Progenitor cell of endocrine pancreas (in vitro differentiated cells): ENCODE results near the gene RAC2. TPM values are rescaled to one million over a fixed set of nuclear protein-coding genes. Genes with fewer than 3 reads are reported as not detected.
"Not testable (repeated sequence)": the region's sequence is repeated elsewhere in the genome, so short reads cannot be mapped to it uniquely, and the experiment has no call there.

Source experiments
- DNase-seq: peaks from one replicate; pipeline ENCODE4 v3.0.0; 2021; ENCODE audit warnings: low spot score; ENCODE audit not compliant: unreplicated experiment
- H3K27ac Mint-ChIP-seq: 2 replicates; pipeline ENCODE4 v1.8.0; 2021; ENCODE audit warnings: mild to moderate bottlenecking, moderate library complexity, mixed read lengths
- H3K27me3 Mint-ChIP-seq: 2 replicates; pipeline ENCODE4 v1.8.0; 2021; ENCODE audit warnings: mixed read lengths
- H3K36me3 Mint-ChIP-seq: 2 replicates; pipeline ENCODE4 v1.8.0; 2022; ENCODE audit warnings: mixed read lengths; ENCODE audit not compliant: insufficient read depth
- H3K4me1 Mint-ChIP-seq: 2 replicates; pipeline ENCODE4 v1.8.0; 2021; ENCODE audit warnings: low read depth, mixed read lengths
- H3K4me3 Mint-ChIP-seq: 2 replicates; pipeline ENCODE4 v1.8.0; 2021; ENCODE audit warnings: low read depth, mild to moderate bottlenecking, moderate library complexity, mixed read lengths
- H3K9me3 Mint-ChIP-seq: 2 replicates; pipeline ENCODE4 v1.8.0; 2021; ENCODE audit warnings: low read depth, mixed read lengths
- total RNA-seq: library from RNA; stranded (reverse); gene quantifications from 2 replicates; pipeline ENCODE4 v1.2.1, GENCODE V29; 2021
- TF ChIP-seq, protein P1 (sequence below): fragments of 200-600 bp; sonication (generic); IDR thresholded peaks from one replicate; pipeline ENCODE4 v1.5.0; 2021; ENCODE audit warnings: antibody characterized with exemption, mild to moderate bottlenecking; ENCODE audit not compliant: unreplicated experiment

The RAC2 gene
- total RNA-seq, 1 donor from 2014 or later = 1.7 TPM

DNA sequence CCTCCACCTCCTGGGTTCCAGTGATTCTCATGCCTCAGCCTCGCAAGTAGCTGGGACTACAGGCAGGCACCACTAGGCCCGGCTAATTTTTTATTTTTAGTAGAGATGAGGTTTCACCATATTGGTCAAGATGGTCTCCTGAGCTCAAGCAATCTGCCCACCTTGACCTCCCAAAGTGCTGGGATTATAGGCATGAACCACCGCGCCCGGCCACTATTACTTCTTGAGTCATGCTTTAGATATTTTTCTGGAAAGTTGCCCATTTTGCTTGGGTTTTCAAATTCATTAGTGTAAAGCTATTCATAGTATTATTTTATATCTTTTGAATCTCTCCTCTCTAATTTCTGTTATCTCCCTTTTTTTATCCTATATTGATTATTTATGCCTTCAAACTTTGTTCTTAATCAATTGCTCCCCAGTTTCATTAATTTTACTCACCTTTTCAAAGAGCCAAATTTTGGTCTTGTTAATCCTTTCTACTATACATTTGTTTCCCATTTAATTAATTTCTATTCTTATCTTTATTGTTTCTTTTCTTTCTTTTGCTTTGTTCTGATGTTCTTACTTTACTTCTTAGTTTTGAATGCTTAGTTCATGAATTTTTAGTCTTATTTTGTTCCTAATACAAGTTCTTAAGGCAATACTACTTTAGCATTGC, 10.3 kb upstream of the RAC2 start:
- H3K36me3 Mint-ChIP-seq = no peaks in the 10 kb centered on the region
- H3K9me3 Mint-ChIP-seq = no peaks in the 10 kb centered on the region
- TF ChIP-seq, protein P1, sequence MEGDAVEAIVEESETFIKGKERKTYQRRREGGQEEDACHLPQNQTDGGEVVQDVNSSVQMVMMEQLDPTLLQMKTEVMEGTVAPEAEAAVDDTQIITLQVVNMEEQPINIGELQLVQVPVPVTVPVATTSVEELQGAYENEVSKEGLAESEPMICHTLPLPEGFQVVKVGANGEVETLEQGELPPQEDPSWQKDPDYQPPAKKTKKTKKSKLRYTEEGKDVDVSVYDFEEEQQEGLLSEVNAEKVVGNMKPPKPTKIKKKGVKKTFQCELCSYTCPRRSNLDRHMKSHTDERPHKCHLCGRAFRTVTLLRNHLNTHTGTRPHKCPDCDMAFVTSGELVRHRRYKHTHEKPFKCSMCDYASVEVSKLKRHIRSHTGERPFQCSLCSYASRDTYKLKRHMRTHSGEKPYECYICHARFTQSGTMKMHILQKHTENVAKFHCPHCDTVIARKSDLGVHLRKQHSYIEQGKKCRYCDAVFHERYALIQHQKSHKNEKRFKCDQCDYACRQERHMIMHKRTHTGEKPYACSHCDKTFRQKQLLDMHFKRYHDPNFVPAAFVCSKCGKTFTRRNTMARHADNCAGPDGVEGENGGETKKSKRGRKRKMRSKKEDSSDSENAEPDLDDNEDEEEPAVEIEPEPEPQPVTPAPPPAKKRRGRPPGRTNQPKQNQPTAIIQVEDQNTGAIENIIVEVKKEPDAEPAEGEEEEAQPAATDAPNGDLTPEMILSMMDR = no peak
- peaks cover 13% of the 10 kb centered on the region for H3K4me1 Mint-ChIP-seq
- H3K27ac Mint-ChIP-seq = no peak overlapping the region
- no peak for DNase-seq
- peaks cover 13% of the 10 kb centered on the region for H3K27me3 Mint-ChIP-seq
- H3K4me3 Mint-ChIP-seq = no peak overlapping the region

DNA sequence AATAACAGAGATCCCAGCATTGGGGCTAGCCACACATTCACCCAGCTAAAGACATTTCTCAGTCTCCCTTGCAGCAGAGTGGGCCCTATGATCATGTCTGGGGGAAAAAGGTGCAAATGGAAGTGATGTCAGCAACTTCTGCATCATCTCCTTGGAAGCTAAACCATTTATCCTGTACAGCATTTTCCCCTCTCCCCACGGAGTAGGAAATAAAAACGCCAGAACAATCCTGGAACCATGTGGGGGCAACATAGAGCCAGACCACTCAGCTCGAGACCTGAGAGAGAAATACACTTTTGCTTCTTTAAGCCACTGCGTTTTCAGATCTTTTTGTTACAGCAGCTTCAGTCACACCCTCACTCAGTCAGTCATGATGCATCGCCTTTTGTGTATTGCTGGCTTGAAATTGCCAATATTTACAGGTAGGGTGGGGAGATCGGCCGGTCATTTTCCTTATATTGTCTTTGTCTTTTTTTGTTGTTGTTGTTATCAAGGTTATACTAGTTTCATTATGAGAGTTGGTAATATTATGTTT, 9.1 kb upstream of the RAC2 start:
- Mint-ChIP-seq H3K27ac (no peak overlapping the region), H3K36me3 (no peaks in the 10 kb centered on the region), H3K4me3 (no peak overlapping the region), H3K27me3 (peaks cover 11% of the 10 kb centered on the region), H3K9me3 (no peaks in the 10 kb centered on the region), H3K4me1 (peaks cover 5% of the 10 kb centered on the region)
- no peak for DNase-seq
- TF ChIP-seq, protein P1 = peak; percentile 10

DNA sequence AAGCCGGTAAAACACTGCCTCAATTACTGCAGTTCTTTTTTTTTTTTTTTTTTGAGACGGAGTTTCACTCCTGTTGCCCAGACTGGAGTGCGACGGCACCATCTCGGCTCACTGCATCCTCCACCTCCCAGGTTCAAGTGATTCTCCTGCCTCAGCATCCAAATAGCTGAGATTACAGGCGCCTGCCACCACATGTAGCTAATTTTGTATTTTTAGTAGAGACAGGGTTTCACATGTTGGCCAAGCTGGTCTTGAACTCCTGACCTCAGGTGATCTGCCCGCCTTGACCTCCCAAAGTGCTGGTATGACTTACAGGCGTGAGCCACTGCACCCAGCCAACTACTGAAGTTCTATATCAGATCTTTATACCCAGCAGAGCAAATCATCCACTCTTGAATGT, 7.8 kb upstream of the RAC2 start:
- not testable (repeated sequence) for H3K4me3 Mint-ChIP-seq, DNase-seq

DNA sequence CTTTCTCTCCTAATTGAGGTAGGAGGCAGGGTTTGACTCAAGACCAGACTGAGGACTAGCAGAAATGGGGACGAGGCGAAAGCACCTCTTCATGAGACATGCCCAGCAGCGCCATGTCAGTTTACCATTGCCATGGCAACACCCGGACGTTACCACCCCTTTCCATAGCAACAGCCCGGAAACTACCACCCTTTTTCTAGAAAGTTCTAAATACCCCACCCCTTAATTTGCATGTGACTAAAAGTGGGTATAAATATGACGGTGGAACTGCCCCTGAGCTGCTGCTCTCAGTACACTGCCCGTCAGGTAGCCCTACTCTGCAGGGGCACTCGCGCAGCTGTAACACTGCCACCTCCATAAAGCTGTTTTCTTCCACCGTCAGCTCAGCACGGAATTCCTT, 5.9 kb upstream of the RAC2 start:
- H3K9me3 Mint-ChIP-seq = no peaks in the 10 kb centered on the region
- TF ChIP-seq, protein P1 = no peak
- H3K4me3 Mint-ChIP-seq = no peak overlapping the region
- H3K36me3 Mint-ChIP-seq = no peaks in the 10 kb centered on the region
- H3K27ac Mint-ChIP-seq = no peak overlapping the region
- peaks cover 2% of the 10 kb centered on the region for H3K4me1 Mint-ChIP-seq
- peaks cover 5% of the 10 kb centered on the region for H3K27me3 Mint-ChIP-seq
- no peak for DNase-seq

More for the DNA sequence above, 7.8 kb upstream of the RAC2 start:
- not testable (repeated sequence) for H3K27ac Mint-ChIP-seq, H3K9me3 Mint-ChIP-seq, H3K4me1 Mint-ChIP-seq, H3K36me3 Mint-ChIP-seq
- H3K27me3 Mint-ChIP-seq = peaks cover 11% of the 10 kb centered on the region

DNA sequence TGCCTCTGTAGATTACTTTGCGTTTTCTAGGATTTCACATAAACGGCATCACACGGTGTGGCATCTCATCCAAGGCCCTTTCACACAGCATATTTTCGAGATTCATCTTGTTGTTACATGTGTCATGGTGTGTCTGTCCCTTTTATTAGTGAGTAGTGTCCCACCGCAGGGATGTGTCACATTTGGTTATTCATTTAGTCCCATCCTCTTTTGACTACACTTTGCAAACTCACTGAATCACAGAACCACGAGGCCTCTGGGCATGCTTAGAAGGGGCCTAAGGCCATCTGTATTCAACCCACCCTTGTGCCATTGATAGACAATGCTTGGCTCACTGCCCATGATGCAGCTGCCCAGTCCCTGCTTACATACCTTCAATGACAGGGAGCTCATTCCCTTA, 4.2 kb upstream of the RAC2 start:
- Mint-ChIP-seq H3K36me3 (no peaks in the 10 kb centered on the region), H3K4me1 (no peaks in the 10 kb centered on the region), H3K27ac (no peak overlapping the region), H3K27me3 (peaks cover 3% of the 10 kb centered on the region), H3K9me3 (no peaks in the 10 kb centered on the region), H3K4me3 (no peak overlapping the region)
- DNase-seq = no peak
- TF ChIP-seq, protein P1 = no peak

DNA sequence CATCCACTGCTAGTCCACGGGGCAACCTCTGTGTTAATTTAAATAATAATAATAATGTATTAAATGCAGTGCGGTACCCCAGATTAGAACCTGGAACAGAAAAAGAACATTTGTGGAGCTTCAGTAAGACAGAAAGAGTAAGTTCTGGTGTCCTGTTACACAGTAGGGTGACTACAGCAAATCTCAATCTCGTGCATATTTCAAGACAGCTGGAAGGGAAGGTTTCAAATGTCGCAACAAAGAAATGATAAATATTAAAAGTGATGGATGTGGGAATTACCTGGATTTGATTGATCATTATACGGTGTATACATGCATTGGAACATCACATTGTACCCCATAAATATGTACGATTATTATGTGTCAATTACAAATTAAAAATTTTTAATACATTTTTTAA, 1.7 kb upstream of the RAC2 start:
- TF ChIP-seq, protein P1 = no peak
- no peak overlapping the region for H3K27ac Mint-ChIP-seq
- H3K9me3 Mint-ChIP-seq = no peaks in the 10 kb centered on the region
- H3K36me3 Mint-ChIP-seq = no peaks in the 10 kb centered on the region
- peaks cover 3% of the 10 kb centered on the region for H3K4me1 Mint-ChIP-seq
- no peak overlapping the region for H3K4me3 Mint-ChIP-seq
- H3K27me3 Mint-ChIP-seq = no peaks in the 10 kb centered on the region
- DNase-seq = no peak
